ENCODE results near the gene SLC35F4. TPM values are rescaled to one million over a fixed set of nuclear protein-coding genes. Genes with fewer than 3 reads are reported as not detected.
"Not testable (repeated sequence)": the region's sequence is repeated elsewhere in the genome, so short reads cannot be mapped to it uniquely, and the experiment has no call there.

SLC35F4 gene
- total RNA-seq, 4 donors from 2014 or later = not detected

DNA sequence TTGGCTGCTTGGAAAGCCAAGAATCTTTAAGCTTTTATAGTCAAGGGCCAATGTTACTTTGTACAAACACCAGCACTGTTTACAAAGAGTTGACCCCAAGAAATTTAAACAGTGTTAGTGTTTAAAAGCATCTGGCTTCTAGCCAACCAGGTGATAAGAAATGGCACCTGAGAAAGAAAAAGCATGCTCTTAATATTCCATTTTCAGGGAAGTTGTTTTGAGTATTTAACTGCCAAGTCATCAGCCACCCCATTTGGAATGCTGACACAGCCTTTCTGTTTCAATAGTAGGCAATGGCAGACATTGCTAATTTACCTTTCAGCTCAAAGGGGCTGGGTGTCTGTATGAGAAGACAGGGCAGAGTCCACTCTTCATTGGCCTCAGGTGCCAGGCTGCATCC lies 3.7 kb upstream of the SLC35F4 start:
- ATAC-seq (ENCODE audit: low FRiP score) (no peak), DNase-seq (ENCODE audit: low spot score) (no peak)
- TF ChIP-seq, protein P1, sequence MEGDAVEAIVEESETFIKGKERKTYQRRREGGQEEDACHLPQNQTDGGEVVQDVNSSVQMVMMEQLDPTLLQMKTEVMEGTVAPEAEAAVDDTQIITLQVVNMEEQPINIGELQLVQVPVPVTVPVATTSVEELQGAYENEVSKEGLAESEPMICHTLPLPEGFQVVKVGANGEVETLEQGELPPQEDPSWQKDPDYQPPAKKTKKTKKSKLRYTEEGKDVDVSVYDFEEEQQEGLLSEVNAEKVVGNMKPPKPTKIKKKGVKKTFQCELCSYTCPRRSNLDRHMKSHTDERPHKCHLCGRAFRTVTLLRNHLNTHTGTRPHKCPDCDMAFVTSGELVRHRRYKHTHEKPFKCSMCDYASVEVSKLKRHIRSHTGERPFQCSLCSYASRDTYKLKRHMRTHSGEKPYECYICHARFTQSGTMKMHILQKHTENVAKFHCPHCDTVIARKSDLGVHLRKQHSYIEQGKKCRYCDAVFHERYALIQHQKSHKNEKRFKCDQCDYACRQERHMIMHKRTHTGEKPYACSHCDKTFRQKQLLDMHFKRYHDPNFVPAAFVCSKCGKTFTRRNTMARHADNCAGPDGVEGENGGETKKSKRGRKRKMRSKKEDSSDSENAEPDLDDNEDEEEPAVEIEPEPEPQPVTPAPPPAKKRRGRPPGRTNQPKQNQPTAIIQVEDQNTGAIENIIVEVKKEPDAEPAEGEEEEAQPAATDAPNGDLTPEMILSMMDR (IDR thresholded peaks at IDR 0.05) = no peak

GRCh38 chr14:57866199-57866705 lies 360 bp upstream of the SLC35F4 start:
- TF ChIP-seq, protein P1 (IDR thresholded peaks at IDR 0.05) = no peak
- no peak for ATAC-seq (ENCODE audit: low FRiP score)
- DNase-seq (ENCODE audit: low spot score) = no peak

DNA sequence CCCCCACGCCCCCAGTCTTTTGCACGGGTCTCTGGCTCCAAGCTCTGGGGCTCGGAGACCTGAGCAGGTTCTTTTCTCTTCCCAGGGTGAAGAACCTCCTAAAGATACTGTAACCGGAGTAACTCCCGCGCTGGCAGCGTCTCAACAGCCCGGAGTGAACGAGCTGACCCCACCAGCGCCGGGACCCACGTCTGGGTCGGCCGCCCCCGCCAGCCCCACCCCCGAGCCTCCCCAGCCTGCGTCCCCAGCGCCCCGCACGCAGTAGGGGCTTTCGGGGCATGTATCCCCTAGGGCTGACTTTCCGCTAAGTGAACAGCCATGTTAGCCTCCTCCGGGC lies 858 bp downstream of the SLC35F4 start:
- TF ChIP-seq, protein P1 (IDR thresholded peaks at IDR 0.05) = no peak
- ATAC-seq (ENCODE audit: low FRiP score) = no peak

GRCh38 chr14:57864659-57865058 lies 1.2 kb downstream of the SLC35F4 start:
- DNase-seq (ENCODE audit: low spot score) = no peak
- ATAC-seq (ENCODE audit: low FRiP score) = no peak
- TF ChIP-seq, protein P1 (IDR thresholded peaks at IDR 0.05) = no peak

More for the DNA sequence above, 858 bp downstream of the SLC35F4 start:
- DNase-seq (ENCODE audit: low spot score) = no peak

DNA sequence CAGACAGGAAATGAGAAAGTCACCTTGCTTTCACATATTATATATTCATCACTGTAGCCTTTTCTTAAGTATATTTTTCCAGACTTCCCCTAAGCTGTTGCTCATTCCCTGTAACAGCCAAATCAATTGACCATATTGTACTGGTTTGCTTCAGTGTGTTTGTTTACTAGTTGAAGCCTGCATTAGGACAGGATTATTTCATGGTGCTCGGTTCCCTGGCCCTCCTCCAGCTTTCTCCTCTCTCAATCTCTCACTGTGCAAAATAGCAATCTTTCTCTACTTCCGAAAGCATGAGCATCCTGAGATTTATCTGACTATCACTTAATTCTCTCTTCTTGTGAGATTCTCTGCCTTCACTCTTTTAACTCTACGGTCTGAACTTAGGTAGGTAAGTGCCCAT lies 2.4 kb downstream of the SLC35F4 start:
- ATAC-seq (ENCODE audit: low FRiP score) (no peak), DNase-seq (ENCODE audit: low spot score) (no peak)
- TF ChIP-seq, protein P1 (IDR thresholded peaks at IDR 0.05) = no peak

DNA sequence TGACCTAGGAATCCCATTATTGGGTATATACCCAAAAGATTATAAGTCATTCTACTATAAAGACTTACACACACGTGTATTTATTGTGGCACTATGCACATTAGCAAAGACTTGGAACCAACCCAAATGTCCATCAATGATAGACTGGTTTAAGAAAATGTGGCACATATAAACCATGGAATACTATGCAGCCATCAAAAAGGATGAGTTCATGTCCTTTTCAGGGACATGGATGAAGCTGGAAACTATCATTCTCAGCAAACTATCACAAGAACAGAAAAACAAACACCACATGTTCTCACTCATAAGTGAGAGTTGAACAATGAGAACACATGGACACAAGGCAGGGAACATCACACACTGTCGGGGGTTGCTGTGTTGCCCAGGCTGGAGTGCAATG lies 10.2 kb downstream of the SLC35F4 start:
- not testable (repeated sequence) for ATAC-seq (ENCODE audit: low FRiP score); DNase-seq (ENCODE audit: low spot score)

- no peak for ATAC-seq (ENCODE audit: low FRiP score)
- TF ChIP-seq, protein P1 (IDR thresholded peaks at IDR 0.05) = no peak
- DNase-seq (ENCODE audit: low spot score) = no peak
Measured at GRCh38 chr14:57854571-57854970, 11.3 kb downstream of the SLC35F4 start.

- DNase-seq (ENCODE audit: low spot score) (no peak), ATAC-seq (ENCODE audit: low FRiP score) (no peak)
- TF ChIP-seq, protein P1 (IDR thresholded peaks at IDR 0.05) = no peak
Measured at GRCh38 chr14:57851354-57851753, 14.5 kb downstream of the SLC35F4 start.

Data from omental fat pad (tissue), 4 donors.